AG09319 (cell line): ENCODE measurements around the gene NOL3.

Experiments
- DNase-seq: peaks from one replicate; pipeline ENCODE4 v3.0.0-alpha.2; 2010; ENCODE audit warnings: low read depth; ENCODE audit errors: extremely low read depth
- CTCF ChIP-seq: IDR thresholded peaks from 2 replicates; pipeline ENCODE4 v1.5.1; 2011; ENCODE audit warnings: low read depth, mild to moderate bottlenecking, inconsistent platforms, low read length, moderate library complexity

NOL3 gene

DNA sequence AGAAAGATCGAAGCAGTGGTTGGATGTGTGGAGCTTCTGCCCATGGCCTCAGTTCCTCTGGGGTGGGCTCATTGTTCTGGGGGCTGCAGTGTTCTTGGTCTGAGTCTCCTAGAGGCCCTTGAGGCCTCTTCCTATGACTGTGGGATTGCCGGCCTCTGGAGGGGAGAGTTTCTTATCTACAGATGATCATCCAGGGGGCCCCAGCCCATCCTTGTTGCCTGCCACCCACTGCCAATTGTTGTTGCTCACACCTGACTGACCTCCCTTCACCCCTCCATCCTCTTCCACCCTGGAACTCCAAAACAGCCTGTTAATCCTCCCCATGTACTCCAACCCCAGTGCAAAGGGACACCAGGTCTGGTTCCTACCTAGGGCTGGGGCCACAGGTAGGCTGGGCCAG, 25.4 kb upstream of the NOL3 start:
- DNase-seq: no peak
- no peak for TF ChIP-seq CTCF

DNA sequence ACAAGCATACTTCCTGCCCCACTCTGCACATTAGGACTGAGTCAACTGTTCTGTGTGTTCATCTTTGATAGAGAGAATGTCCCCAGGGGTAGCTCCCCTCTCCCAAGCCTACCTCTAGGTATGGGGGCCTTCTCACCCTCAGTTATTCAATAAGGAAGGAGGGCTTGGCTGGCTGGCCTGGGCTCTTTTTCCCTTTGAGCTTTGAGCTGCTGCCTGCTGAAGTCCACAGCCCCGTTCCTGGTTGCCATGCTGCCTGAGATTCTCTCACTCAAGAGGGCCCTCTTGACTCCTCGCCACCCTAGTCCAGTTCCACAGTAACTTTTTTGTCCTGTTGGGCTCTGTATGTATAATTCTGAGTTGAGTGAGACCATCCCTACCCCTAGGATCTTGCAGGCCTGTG, 24.6 kb upstream of the NOL3 start:
- DNase-seq: no peak
- no peak for TF ChIP-seq CTCF

DNA sequence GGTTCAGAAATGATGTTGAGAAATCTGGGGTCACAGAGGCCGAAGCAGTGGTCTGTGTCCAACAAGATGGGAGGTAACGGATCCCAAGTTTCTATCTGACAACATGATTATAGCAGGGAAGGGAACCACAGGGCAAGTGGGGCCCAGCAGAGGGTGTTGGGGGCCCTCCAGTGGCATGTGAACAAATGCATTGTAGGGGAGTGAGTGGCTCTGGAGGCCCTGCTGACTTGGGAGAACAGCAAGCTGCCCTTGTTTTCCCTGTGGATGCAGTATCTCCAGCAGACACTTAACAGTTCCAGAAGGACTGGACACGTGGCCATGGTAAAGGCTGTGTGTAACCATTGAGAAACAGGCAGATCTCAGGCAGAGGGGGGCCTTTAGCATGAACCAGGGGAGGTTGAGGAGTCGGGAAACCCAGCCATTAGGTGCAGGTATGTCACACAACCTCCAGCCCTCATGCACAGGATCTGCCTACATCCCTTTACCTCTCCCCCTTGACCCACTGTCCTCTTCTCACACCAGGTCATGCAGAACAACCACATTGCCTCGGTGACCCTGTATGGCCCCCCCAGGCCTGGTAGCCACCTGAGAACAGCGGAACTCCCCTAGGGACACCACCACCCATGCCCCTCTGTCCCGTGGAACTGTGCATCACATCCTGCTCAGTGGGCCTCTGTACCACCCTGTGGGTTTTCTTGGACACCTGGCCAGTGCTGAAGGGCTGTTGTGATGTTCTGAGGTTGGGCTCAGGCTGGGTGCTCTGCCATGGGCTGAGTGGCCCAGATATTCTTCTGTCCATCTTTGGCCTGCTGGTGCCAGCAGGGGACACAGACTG, 23.6 kb upstream of the NOL3 start:
- no peak; the same call in 1 of the 2 replicates for TF ChIP-seq CTCF
- DNase-seq: no peak

GRCh38 chr16:67147437-67148140, 22.7 kb upstream of the NOL3 start:
- no peak for TF ChIP-seq CTCF
- no peak for DNase-seq

GRCh38 chr16:67148221-67148620, 22.1 kb upstream of the NOL3 start:
- no peak for DNase-seq
- no peak for TF ChIP-seq CTCF

GRCh38 chr16:67148656-67149275, 21.6 kb upstream of the NOL3 start:
- no peak for DNase-seq
- TF ChIP-seq CTCF: no peak
